ENCODE measurements around the gene MYCBP.
"Not testable (repeated sequence)": the region's sequence is repeated elsewhere in the genome, so short reads cannot be mapped to it uniquely, and the experiment has no call there.

Gene MYCBP

DNA sequence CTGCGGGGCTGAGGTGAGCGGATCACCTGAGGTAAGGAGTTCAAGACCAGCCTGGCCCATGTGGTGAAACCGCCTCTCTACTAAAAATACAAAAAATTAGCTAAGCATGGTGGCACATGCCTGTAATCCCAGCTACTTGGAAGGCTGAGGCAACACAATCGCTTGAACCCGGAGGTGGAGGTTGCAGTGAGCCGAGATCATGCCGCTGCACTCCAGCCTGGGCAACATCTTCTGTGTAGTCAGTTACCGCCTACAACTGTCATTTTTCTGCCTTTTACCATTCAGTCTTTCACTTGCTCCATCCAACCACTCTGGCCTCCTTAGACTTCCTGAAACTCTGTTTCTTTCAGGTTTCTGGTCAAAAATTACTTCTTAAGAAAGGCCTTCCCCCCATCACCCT is 2.2 kb downstream of the MYCBP start:
- DNase-seq (ENCODE audit: extremely low read depth in 1 of 2, low read depth in 1 of 2), result no peak

DNA sequence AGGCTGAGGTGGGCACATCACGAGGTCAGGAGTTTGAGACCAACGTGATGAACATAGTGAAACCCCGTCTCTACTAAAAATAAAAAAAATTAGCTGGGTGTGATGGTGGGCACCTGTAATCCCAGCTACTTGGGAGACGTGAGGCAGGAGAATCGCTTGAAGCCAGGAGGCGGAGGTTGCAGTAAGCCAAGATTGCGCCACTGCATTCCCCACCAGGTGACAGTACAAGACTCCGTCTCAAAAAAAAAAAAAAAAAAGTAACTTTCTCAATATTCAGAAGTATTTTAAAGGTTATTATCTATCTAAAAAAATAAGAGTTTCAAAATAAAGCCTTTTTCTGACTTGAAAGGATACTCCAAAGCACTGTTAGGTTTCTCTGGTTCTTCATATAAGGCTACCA is 5.9 kb downstream of the MYCBP start:
- DNase-seq (ENCODE audit: extremely low read depth in 1 of 2, low read depth in 1 of 2), result no peak

DNA sequence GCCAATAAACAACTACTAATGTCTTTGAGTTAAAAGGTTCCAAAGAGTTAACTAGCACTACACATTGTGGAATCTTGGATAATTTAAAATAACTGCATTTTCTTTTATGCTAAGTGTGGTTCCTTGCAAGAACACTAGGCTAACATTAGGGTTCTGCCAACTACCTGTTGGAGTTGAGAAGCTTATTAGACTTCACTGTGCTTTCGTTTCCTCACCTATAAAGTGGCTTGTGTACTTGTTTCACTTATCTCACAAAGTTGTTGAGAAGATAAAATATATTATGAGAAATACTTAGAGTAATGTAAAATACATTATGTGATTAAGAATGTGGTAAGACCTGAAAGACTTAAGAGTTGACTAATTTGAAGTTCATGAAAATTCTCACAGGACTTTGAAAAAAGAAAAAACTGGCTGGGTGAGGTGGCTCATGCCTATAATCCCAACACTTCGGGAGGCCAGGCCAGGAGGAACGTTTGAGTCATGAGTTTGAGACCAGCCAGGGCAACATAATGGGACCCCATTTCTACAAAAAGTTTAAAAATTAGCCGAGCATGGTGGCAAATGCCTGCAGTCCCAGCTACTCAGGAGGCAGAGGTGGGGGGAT is 7.9 kb downstream of the MYCBP start:
- no peak for DNase-seq (ENCODE audit: extremely low read depth in 1 of 2, low read depth in 1 of 2)

DNA sequence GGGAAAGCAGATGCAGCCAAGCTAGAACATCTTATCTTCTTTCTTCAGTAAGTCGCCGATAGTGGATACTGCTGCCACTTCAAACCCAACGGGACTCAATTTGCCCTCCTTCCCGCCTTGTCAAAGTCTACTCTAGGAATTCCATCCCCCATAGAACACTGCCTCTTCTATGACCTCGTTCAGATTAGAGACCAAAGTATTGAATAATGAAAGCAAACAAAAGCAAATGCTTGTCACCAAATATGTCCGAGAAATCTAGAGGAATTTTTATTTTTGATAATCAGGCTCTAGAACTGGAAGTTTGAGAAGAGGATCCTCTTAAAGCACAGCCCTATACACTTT is 12.7 kb downstream of the MYCBP start:
- no peak for DNase-seq (ENCODE audit: extremely low read depth in 1 of 2, low read depth in 1 of 2)

DNA sequence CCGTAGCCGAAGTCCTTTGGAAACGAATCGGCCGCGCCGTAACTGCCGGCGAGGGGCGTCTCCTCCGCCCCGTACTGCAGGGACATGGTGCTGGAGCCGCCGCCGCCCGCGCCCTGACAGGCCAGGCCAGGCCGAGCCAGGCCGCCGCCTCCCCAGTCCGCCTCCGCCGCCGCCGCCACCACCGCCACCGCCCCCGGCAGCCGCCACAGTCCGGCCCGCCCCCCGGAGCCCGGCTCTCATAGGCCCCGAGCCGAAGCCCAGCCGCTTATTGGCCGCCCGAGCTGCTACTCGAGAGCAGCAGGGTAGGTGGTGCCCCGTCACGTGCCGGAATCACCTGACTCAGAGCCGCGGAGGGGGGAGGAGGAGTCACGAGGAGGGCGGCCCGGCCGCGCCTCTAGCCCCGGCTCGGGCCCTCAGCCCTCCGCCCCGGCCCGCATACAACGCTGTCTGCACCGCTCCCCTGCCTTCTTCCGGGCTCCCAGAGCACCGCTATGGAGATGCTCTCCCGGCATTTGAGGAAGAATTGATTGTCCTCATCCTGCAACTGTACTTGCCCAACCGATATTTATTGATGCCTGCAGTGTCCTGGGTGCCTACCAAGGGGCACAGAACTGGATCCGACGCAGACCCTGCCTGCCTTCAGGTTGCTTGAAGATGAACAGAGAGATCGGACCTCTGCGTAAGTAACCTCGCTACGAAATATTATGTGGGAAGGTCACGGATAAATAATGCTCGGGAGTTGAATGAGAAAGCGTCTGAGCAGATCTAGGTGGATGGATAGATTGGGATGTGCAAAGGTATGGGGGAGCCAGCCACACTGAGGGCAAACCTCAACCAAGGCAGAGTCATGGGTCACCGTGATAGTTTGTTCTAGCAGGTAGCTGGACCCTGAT is 13.3 kb downstream of the MYCBP start, which contains the start of gene RRAGC:
Gene RRAGC, minus strand, starts transcription at position 212 of the 893 bp plus-strand sequence. Its CDS starts 126 bp downstream, at position 86.
- peak; percentile 95 to 98 for DNase-seq (ENCODE audit: extremely low read depth in 1 of 2, low read depth in 1 of 2)

DNA sequence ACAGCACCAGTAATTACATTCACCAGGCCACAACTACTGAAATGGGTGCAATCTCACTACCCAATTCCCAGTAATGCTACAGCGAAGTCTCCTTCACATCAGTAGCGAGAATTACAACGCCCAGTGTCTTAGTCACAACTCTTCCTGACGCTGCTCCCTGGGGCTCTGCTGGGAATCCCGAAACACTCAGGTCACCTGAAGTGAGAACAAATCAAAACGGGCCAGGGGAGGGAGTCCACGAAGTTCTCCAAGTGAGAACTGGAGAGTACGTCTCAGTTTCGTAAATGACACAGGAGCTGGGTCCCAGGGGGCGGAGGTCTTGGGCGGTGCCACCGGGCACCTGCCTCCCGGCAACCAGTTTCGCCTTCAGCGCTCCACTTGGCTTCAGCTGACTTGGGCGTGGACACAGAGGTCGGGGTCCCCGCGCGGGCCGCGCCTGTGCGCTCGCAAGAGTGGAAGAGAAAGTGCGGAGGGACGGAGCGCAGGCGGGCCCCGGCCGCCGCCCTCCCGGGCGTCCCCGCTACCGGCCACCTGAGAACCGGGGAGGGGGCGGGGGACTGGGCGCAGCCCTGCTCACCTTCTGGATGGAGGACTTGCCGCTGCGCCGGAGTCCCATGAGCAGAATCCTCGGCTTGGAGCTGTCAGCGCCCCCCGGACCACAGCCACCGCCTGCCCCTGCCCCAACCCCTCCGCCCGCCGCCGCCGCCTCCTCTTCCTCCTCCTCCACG is 14.2 kb downstream of the MYCBP start:
- DNase-seq (ENCODE audit: extremely low read depth in 1 of 2, low read depth in 1 of 2), result peak in 1 of 2 donors; percentile 13

DNA sequence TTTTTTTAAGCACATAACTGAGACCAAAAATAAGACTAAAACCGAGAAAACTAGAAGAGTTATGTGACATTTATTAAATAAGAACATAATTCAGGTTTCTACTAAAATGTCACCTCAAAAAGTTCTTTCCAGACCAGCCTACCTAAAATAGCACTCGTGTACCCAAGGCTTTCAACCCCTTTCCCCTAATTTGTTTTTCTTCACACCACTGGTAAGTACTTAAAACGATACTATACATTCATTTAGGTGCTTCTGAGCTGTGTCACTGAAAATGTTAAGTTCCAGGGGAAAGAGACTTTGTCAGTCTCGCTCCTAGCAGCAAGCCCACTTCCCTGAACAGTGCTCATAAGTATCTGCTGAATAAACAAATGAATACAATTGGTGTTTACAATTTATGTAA is 20.4 kb downstream of the MYCBP start:
- DNase-seq (ENCODE audit: extremely low read depth in 1 of 2, low read depth in 1 of 2), result no peak

DNA sequence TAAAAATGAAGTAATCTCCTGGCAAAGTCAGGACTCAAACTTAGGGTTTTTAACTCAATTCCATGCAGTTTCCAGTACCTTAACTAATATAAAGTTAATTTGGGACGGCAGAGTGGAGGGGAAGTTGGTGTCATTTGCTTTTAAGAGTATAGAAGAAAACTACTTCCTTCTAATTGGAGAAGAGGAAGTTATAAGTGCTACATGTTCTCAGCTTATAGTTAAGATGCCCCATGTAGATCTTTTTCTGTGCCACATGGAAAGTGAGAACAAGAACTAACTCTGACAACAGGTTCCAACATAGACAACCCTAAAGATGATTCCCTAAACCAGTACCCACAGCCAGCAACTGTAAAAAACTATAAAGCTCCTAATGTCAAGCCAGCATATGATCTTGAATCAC is 25.1 kb downstream of the MYCBP start:
- DNase-seq (ENCODE audit: extremely low read depth in 1 of 2, low read depth in 1 of 2), result no peak

DNA sequence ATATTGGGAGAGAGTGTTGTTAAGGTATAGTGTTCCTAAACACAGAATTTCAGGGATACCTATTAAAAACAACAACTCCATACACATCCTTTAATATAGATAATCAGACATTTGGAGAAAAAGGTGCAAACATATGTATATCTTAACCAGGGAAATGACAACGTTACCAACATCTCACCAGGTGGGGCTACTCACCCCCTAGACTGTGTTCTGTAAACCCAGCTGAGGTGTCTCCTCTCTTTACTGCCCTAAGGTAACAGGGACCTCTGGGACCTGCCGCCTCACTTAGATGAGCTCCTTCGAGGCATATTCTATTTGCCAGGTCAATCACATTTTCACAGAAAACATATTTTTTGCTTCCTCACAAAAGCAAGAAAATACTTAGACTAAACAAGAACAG is 26.9 kb downstream of the MYCBP start:
- no peak for DNase-seq (ENCODE audit: extremely low read depth in 1 of 2, low read depth in 1 of 2)

DNA sequence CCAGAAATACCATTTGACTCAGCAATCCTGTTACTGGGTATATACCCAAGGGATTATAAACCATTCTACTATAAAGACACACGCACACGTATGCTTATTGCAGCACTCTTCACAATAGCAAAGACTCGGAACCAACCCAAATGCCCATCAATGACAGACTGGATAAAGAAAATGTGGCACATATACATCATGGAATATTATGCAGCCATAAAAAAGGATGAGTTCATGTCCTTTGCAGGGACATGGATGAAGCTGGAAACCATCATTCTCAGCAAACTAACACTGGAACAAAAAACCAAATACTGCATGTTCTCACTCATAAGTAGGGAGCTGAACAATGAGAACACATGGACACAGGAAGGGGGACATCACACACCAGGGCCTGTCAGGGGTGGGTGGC is 28.1 kb downstream of the MYCBP start:
- not testable (repeated sequence) for DNase-seq (ENCODE audit: extremely low read depth in 1 of 2, low read depth in 1 of 2)

DNA sequence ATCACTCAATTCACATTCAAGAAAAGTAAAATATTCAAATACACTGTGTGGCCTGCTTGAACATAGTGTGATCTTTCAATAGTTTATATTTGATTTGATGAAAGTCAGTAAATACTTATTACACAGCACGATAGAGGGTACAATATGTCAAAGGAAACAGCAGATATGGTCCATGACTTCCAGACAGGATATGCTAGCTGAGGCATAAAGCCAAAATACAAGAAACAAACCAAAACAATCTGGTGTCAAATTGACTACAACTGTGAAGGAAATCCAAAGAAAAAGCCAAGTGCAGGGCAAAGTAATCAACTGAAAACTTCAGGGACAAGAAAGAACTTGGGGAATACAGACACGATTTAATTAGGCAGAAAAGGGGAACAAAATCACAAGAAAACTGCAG is 32.9 kb downstream of the MYCBP start:
- no peak for DNase-seq (ENCODE audit: extremely low read depth in 1 of 2, low read depth in 1 of 2)

DNA sequence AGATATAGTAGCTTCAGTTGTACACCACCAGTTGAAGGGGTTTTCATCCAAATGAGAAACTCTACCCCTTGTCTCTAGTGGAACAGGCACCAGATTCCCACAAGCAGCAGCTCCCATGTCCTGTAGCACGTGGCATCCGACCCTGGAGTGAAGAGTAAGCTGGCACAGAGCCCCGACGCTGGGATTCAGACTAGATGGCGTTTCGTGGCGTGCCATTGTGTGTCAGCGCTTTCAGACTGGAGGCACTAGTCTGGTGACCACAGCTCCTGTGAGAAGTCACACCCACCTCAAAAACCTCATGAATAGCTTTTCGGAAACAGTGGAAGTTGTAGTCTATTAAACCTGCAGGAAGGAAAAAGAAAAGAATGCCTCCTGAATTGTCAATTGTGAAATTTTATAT is 33.8 kb downstream of the MYCBP start:
- no peak for DNase-seq (ENCODE audit: extremely low read depth in 1 of 2, low read depth in 1 of 2)

DNA sequence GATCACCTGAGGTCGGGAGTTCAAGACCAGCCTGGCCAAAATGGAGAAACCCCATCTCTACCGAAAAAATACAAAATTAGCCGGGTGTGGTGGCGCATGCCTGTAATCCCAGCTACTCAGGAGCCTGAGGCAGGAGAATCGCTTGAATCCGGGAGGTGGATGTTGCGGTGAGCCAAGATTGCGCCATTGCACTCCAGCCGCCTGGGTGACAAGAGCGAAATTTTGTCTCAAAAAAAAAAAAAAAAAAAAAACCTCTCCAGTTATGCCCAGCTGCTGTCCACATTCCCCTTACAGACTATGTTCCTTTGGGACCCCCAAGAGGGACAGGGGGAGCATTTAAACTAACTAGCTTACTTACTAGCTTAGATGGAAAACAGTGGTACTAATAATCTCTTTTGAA is 36.8 kb downstream of the MYCBP start:
- DNase-seq (ENCODE audit: extremely low read depth in 1 of 2, low read depth in 1 of 2), result not testable (repeated sequence)

DNA sequence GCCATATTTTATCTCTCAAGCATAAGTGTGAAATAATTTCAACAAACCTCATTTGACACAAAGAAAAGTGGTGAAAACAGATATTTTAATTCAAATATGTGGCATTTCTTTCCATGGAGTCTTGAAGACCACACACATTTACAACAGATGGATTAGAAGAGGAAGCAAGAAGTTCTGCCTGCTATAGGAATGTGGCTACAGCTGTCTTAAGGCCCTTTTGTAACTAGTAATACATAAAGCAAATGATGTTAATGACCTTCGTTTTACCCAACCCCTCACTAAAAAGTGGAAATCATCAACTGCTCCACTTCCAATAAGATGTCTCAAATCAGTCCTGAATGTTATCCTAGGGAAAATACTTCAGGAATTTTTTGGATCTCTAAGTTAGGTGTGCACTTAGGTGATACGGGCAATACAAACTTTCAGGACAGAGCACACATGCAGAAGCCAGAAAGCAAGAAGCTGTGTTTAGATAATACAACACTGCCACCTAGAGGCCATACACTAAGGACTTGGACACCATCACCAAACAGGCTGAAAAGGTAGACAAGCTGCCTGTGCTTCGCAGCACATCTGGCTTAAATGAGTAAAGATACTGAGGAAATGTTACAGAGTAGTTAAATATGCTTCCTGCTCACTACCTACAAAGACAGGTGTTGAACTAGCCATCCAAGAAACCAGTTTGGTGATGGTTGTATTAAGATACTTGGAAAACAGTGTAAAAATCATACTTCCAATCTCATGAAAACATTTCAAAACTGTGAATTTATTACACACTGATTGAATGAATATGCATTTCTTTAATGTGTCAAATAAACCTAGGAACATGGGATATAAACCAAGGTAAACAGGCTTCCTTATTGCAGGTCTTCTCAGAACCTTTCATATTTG is 38.0 kb downstream of the MYCBP start:
- DNase-seq (ENCODE audit: extremely low read depth in 1 of 2, low read depth in 1 of 2), result no peak

DNA sequence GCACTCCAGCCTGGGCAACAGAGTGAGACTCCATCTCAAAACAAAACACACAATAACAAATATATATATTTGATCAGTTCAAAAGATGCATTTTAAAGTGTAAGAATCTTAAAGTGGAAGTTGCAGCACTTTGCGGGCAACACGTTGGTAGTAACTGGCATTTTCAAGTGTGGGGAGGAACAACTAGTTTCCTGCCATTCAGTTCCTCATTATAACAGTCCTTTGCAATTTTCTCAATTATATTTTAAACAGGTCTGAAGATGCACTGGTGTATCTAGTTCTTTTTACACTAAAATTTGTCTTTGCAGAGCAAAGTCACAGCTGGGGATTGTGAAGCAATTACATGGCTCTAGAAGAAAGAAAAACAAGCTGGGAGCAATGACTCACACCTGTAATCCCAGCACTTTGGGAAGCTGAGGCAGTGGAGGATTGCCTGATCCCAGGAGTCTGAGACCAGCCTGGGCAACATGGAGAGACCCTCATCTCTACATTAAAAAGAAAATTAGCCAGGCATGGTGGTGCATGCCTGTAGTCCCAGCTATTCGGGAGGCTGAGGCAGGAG is 38.8 kb downstream of the MYCBP start:
- no peak for DNase-seq (ENCODE audit: extremely low read depth in 1 of 2, low read depth in 1 of 2)

DNA sequence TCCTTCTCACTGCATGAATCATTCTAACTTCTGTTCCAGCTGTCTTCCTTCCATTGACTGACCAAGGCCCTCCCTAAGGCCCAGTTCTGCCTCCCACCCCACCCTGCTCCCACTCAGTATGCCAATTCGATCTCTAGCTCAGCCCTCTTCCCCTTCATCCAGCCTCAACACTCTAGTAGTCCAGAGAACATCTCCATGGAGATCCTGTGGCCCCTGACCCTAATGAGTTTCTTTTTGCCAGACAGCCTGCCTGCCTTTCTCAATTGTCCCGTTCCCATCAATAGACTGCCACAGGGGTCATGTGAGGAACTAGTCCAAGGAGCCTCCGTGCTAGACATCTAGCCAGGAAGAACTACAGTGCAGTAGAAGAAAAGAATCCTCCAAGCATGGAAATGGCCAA is 40.0 kb downstream of the MYCBP start:
- no peak for DNase-seq (ENCODE audit: extremely low read depth in 1 of 2, low read depth in 1 of 2)

DNA sequence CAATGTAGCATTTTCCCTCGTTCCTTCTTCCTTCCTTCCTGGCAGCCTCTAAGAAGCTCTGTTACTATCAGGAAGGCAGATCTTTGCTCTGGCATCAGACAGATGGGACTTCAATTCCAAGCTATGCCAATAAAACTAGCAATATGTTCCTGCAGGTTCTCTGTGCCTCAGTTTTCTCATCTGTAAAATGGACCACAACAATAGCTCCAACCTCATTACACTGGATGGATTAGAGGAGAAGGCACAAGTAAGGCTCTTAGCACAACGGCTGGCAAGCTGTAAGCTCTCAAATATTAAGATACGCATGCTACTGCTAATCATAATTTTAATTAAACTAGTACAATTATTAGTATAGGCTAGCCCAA is 40.8 kb downstream of the MYCBP start:
- DNase-seq (ENCODE audit: extremely low read depth in 1 of 2, low read depth in 1 of 2), result no peak

DNA sequence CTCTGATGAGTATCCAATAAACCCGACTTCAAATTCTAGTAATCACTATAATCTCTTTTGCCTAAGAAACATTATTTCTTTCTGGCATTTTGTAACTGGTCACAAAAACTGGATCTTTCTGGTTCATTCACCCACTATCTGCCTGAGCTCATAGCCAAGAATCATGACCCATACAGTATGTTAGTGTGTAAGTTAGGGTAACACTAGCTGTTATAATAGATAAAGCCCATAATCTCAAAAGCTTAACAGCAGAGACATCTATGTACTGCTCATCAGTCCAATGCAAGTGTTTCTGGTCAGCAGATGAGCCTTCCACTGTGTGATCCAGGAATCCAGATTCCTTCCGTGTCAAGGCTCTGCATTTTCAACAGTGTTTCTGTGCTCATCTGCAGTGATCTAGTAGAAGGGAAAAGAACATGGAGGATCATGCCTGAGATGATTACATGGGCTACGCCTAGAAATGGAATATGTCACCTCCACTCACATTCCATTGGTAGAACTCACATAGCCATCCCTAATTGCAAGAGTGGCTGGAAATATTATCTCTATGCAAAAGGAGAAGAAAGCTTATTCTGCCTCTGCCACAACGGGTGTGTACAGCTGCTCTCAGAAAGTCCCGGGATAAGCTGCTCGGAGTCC is 41.3 kb downstream of the MYCBP start:
- DNase-seq (ENCODE audit: extremely low read depth in 1 of 2, low read depth in 1 of 2), result no peak

DNA sequence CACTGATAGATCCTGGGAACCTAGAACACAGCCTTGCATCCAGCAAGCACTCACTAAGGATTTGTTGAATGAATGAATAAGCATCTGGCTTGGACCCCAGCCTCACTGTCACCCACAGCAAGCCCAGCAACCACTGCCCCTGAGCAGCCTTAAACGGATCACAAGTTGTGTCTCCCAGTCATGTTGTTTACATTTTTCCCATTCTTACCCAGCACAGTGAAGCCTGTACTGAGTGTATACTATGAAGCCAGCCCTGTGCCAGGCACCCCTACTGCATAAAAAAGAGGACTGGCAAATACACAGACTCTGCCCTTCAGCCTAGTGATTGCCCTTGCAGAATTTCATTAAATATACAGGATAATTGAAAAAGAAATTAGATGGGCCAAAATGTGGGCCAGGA is 43.8 kb downstream of the MYCBP start:
- DNase-seq (ENCODE audit: extremely low read depth in 1 of 2, low read depth in 1 of 2), result no peak

DNA sequence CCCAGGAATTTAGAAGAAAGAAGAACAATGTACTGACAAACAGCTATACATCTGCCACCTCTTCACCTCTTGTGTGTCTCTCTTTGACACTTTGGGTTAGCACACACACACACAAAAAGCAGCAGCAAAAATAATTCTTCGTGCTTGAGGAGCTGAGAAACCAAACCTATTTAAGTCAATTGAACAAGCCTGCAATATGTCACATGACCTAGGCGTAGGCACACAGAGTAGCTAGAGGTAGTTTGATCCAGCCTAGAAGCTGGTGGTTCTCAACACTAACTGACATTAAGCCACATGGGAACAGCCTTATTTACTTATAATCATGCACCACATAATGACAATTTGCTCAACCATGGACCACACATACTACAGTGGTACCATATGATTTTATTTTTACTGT is 45.8 kb downstream of the MYCBP start:
- no peak for DNase-seq (ENCODE audit: extremely low read depth in 1 of 2, low read depth in 1 of 2)

Measured in activated CD8-positive, alpha-beta memory T cell treated with anti-CD3 and anti-CD28 coated beads for 1 hour (primary cell).